ENCODE results near the gene MAPK8.
A peak's percentile ranks its signal among the peaks of the same experiment; 100 is the strongest.

The MAPK8 gene

DNA sequence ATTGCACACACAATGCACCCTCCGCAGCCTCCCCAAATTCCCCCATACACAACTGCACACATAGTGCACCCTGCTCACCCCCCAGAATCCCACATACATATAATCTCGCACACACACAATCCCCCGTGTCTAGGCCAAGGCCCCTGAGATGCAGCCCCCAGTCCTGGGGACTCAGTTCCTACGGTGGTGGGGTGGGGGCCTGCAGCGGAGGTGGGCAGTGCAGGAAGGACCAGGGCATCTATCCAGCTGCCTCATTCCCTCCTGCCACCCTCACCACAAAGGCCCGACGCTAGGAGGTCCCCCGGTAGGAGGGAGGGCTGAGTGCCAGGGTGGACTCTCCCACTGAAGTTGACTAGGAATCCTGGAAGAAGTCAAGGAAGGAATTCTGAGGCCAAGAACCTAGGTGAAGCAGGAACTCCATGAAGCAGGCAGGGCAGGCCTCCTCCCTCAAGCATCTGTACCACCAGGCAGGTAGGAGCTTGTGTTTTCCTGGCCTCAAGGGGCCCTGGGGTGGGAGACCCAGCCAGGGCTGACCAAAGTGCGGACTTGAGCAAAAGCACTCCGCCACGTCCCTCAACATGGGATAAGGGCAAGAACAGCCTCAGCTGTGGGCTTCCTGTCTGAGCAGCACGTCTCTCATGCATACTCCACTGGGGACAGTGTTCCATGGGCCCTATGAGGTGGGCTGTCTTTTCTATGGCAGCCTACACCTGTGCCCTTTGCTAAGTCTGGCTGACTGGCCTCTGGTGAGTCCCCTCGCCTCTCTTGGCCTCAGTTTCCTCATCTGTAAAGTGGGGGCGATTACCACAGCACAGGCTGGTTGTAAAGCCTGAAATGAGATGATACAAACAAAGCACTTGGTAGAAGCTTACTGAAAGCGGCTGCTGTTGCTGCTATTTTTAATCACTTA is 145.7 kb downstream of the MAPK8 start:
- no peak for DNase-seq

DNA sequence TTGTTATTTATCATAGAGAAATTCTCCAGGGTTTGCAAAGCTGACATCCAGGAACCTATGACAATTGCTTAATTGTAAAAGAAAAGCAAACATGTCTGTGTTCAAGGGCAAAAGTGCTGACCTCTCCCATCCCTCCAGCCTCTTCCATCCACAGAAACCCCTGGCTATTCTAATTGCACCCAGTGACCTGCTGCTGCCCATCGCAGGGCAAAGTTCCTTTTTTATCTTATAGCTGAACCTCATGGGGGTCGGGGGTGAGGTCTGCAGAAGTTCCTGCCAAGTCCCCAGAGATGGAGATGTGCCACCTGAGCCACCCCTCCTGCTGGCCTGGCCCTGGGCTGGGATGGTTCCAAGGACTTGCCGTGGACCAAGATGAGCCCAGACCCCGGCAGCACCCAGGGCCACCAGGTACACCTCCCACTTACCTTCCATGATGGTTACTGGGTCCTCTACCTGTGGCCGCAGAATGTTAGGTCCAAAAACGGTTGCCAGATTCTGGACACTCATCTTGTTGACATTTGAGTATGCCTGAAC is 146.5 kb downstream of the MAPK8 start:
- DNase-seq: no peak

DNA sequence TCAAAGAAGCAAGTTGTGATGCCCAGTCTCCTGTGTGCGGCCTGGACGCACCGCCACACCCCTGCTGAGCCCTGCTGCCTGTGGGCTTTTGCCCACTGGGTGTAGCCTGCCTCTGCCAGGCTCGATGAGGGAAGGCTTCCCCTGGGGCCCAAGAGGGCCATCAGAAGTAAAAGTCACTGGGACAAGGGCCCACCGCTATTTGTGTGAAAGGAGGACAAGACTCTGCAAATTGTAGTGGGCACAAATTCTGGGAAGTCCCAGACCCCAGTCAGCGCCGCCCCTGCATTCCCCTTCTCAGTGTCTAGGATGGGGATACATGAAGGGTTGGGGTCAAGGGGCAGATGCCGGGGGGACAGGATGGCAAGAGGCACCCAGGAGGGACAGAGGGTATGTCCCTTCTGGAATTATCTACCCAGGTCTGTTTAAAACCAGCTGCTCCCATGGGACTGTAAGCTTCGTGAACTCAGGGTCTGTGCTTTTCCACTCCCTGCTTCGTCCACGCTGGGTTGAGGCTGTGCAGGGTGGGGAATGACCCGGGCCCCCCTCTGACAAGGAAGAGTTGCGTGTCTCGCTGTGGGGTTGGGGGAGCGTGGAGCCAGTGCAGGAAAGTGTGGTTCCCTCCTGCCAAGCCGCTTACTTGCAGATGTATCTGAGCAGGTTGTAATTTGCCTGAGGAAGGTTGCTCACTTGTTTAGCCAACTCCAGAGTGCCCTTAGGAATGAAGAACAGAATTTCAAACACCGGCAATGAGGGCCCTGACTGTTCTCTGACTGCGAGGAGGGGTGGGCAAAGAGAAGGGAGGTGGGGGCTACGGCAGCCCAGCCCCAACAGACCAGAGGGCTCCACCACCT is 147.2 kb downstream of the MAPK8 start:
- DNase-seq: no peak

DNA sequence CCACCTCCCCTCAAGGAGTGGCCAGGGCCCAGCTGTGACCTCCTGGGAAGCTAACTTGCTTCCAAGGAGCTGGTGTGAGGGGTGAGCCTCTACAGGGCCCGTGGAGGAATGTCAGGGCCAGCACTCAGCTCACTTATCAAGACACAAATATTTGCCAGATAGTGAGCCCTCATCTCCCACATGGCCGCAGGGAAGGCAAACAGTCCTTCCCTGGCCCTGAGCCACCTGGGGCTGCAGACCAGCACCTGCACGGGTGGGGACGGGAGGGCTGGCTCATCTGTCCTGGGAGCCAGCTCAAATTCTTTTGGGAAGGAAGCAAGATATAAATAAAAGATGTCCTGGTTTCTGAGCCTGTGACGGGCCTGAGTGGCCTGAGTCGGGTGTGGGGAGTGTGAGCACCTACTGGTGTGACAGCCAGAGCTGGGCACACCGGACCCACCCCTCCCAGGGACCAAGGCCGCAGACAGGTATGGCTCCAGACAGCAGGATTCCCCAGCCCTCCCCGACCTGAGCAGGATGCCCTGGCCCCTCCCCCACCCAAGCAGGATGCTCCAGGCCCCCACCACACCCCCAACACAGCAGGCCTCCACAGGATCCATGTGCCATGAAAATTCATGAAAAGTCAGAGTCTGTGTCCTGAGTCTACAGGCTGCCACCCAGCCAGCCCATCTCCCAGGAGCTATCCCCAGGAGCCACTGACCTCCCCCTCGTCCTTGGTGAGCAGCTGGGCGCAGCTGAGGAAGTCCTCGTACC is 148.0 kb downstream of the MAPK8 start:
- no peak for DNase-seq

DNA sequence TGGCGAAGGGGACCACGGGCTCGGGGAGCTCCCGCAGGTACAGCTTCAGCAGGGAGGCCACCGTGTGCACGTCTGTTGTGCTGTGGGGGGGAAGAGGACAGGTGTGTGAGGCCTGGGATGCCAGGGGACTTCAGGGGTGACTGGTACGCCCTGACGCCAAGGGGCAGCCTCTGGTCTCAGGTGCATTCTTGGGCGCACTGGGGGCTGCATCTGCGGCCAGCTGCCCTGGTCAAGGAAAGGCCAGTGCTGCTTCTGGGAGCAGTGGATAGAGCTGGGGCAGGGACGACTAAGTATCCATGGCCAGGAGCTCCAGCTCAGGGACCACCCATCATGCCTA is 148.5 kb downstream of the MAPK8 start:
- no peak for DNase-seq

DNA sequence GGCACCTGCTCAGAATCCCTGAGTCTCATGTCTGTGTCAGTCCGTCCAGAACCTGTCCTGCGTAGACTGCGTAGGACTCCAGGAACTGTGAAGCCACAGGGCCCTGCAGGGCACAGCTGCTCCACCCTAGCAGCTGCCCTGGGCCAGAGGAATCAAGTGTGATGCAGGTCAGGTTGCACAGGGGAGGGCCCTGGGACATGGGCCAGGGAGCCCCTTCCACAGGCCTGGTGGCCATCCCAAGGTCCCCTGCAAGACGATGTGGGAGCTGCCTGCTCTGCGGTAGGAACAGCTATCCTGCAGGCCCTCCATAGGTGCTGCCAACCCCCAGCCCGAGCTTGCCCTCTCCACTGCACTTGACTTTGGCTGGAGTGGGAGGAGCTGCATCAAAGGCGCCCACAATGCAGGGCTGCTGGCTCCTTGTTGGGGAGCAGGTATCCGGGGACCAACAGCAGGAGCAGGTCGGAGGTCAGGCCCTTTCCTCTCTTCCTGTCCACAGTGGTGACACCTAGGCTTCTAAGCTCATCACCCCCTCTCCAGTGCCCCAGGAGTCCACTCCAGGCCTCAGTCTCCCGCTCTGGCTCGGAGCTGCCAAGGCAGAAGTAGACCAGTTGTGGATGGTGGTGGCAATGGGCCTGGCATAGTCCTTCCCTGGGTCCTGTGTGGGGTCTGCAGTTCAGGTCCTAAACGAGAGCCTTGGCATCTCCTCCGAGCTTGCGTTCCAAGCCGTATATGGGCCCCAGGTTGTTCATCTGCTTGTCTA is 149.1 kb downstream of the MAPK8 start:
- DNase-seq: no peak

DNA sequence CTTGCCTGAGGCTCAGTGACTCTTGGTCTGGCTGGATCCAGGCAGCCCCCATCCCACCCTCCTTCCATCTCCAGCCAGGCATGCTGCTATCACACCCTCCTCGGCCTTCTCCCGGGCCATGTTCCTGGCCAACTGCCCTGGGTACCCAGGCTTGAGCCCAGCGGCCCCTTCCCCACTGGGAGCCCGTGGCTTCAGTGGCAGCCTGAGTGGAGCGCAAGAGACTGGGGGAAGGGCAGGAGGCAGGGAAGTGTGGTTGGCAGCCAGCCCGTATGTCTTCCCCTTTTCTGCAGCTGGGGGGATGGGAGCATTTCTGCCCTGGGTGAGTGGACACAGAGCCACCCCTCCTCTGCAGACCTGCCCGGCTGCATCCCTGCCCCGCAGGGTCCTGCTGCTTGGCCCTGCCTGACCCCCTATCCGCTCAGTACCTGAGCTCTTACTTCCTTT is 149.9 kb downstream of the MAPK8 start:
- no peak for DNase-seq

DNA sequence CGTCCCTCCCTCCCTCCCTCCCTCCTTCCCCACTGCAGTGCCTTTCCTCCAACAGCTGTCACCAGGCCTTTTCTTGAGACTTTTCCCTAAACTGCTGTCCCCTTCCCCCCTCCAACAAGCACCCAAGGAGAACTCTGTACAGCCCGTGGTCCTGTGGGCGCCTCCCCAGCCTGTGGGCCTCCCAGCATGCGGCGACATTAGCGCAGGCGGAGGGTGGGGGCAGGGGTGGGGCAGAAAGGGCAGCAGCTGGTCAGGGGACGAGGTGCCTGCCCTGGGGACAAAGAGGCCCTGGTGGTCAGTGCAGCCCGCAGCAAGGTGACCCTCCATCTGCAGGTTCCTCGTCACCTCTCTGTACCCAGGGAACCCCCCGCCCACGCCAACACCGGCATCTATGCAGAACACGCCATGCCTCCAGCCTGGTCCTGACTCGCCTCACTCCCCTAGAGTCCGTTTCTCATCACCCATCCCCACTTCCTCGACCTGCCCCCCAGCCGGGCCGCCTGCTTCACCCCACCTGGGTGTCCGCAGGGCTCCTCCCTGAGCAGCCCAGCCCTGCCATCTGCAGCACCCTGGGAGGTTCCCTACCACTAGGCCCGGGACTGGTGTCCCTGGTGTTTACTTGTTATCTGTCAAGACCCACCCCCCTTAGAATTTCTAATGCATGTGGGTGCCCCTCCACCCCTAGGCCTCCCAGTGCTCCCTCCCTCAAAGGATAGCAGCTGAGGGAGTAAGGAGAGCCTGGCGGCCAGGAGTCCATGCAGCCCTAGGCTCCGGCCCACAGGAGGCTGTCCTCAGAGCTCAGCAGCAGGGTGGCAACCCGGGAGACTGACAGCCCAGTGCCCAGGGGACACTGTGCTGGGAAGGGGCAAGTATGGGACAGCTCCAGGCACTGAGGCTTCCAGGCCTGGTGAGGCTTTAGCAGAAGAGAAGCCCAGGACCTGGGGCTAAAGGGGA is 150.6 kb downstream of the MAPK8 start:
- DNase-seq: no peak

DNA sequence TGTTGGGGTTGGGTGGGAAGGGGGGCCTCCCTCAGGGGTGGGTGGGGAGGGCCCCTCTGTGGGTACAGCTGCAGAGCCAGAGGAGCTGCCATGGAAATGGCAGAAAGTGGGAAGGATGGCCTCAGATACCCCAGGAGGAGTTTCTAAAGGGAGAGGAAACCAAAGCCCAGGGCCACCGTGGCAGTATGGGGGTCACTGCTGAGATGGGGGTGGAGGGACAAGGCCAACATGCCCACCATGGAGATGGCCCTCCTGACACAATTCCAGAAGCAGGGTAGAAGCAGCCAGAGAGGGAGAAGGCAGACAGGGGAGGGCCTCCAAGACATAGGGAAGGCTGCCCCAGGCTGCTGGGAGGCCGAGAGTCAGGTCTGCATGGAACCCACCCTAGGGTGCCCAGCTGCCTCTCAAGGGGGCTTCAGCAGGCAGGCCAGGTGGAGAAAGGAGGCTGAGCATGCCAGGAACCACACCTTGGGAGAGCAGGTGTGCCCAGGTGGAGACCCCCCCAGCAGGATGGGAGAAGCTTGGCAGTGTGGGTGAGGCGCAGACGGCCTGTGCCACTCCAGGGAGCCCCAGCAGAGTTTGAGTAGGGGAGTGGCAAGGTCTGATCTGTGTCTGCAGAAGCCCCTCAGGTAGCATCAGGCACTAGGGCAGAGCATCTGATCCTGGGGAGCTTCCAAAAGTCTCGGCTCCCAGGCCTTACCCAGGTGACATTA is 151.6 kb downstream of the MAPK8 start:
- no peak for DNase-seq

DNA sequence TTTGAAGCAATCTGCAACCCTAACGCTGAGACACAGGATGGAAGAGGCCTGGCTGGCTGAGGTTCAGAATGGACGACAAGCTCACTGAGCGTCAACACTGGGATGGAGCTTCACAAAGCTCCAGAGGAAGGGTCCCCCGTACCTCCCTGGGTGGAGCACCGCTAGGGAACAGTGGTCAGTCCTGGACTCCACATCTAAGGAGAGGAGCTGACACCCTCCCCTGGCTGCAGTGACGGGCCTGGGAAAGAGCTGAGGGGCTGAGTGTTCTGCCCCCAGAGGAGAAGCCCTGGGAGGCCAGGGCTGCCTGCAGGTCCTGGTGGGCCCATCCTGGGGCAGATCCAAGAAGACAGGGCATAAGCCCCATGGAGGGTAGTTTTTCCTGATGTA is 152.2 kb downstream of the MAPK8 start:
- DNase-seq: no peak

DNA sequence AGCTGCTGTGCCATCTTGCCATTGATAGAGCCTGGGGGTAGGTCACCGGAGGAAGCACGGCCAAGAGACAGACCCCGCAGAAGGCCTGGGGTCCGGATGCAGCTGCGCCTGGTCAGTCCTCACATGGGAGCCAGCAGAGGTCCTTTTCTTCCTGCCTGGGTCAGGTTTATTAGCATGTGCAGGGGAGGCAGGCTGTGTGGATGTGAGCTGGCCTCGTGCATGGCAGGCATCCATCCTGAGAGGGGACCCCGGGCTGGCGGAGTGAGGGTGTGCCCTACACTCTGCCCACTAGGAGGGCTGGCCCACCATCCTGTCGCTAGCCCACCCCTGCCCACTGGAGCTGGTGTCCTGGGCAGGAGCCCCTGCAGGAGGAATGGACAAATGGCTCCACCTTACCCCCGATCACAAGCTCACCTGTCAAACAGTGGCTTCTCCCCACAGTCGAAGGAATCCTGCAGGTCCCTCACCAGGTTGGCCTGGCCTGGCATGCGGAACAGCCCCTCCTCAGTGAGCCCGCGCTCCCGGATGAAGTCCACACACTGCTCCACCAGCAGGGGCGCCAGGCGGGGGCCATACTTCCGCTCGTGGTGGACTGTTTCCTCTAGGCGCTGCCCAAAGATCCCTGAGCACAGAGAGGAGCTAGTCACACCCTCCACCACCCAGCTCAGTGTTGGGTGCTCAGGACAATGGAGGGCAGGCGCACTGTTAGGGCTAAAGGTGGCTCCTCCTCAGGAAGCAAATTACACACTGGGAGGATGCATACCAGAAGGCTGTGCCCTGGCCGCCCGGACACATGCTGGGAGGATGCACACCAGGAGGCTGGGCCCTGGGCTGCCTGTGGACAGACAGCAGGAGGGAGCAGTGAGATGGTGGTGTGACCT is 153.0 kb downstream of the MAPK8 start:
- no peak for DNase-seq

DNA sequence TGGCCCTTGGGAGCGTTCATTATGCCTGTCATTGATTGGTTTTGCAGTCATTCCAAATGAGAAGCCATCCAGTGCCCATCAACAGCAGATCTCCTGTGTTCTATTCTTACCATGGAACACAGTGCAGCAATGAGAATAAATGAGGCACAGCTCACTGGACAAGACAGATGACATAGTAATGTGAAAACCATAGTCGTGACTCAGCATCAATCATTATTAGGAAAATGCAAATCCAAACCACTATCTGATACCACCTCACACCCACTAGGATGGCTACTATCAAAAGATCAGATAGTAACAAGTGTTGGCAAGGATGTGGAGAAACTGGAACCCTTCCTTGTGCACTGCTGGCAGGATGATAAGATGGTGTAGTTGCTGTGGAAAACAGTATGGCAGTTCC is 153.7 kb downstream of the MAPK8 start:
- no peak for DNase-seq

DNA sequence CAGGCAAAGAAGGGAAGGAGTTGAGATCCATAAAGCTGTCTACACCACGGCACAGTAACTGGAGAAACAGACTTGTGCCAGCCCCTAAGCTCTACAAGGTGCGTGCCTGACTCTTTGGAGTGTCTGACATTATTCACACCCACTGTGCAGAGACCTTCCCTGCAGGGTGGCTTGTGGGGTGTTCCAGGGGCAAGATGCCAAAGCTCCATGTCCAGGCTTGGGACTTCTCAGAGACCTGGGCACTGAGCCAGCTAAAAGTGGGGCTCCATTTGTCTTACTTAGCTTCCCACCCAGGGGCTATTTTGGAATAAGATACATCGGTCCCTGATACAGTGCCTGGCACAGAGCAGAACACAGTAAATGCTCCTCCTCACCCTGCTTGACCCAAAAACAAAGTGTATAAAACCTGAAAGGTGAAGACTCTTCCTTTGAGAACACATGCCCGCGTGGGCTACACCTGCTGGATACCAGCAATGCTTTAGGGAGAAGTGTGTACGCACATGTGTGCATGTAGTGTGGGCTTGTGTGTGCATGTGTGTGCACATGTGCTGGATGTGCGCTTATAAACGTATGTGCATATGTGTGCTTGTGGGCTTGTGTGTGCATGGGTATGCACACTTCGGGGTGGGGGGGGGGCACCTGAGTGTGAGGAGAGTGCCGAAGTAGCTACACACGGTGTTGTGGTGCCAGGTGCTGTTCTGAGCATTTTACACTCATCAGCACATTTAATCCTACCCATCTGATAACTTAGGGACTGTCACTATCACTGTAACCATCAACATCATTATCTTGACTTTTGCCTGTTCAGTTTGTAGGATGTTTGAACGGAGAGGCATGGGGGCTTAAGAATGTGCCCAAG is 155.4 kb downstream of the MAPK8 start:
- DNase-seq: no peak

DNA sequence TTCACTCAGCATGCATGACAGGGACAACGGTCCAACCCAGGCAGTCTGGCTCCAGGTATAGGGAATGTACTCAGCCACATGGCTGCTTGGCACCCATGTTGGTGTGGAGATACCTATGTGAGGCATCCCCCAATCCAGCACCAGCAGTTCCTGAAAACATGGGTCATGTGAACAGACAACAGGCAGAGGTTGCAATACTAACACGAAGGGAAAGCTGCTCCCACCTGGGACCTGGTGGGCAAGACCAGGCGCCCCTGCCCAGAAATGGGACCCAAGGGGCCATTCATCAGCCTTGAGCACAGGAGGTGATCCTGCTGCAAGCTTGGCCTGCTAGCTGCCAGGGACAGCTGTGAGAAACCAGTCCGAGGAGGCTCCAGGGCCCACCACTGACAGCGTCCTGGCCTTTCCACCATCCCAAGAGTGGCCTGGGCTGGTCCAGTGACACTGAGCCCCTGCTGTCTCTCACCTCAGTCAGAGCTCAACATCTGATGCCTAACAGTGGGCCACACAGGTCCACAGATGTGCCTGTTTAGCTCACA is 156.1 kb downstream of the MAPK8 start:
- DNase-seq: no peak

DNA sequence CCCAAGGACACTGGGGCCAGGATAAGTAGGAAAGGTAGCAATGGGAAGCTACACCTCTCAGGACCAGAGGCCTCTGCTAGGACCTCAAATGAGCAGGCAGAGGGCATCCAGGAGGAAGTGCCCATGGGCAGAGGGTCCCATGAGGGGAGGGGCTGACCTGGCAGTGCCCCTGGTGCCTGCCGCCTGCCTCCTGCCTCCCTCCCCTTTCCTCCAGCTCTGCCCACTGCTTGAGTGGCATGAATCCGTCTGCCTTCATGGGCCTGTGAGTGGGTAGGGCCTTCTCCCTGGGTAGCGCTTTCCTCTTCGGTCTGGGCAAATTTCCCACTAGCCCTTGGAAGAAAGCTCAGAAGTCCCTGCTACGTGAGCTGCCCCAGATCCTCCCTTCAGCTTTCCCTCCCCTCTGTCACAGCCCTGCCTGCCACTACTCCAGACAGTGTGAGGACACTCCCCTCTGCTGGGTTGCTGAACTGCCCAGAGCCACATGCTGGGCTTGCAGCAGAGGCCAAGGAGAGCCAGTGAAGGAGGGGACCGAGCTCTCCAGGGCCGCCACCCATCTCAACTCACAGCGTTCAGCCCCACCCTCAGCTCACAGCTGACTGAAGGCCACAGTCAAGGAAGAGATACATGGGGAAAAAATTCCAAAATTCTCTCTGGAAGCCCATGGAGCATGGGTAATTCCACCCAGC is 157.0 kb downstream of the MAPK8 start:
- peak in 1 of 2 experiments; percentile 16 for DNase-seq

DNA sequence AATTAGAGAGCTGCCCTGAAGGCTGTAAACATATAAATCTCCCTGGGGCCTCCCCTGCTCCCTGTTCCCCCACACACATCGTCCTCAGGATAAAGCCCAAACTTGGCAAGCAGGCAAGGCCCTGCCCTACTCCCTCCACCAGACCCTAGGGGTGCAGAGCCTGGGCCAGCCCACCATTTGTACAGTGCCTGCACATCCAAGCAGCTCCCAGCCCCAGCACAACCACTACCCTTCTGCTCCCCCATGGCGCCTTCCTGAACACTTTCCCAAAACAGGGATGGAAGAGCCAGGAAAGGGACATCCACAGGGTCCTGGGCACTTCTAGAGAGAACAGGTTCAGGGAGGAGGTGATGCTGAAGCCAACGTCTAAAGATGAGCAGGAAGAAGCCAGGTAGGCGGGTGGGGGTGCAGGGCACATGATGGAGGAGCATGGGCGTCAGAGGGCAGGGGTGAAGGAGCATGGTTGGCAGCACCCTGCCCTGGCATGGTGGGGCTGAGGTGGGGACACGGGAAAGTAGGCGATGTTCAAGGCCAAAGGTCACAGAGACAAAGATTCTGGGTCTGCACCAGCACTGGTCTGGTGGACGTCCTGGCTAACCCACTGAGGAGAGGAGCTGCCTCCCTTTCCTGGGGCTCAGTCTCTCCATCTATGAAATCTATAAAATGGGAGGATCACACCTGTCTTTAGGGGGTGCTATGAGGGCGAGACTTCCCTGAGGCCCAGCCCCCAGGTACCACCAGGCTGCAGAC is 157.8 kb downstream of the MAPK8 start:
- DNase-seq: no peak

Data from NCI-H446 (cell line).